H1 (cell line): ENCODE data around the gene MPZ. TPM values are rescaled to one million over a fixed set of nuclear protein-coding genes. Genes with fewer than 3 reads are reported as not detected.

ENCODE experiments used
- CTCF ChIA-PET: fragments of 300-600 bp; sonication (Branson Sonifier 250); formaldehyde crosslinking; loops from one replicate; lab custom pipeline; 2021; ENCODE audit not compliant: partially characterized antibody; lab: Charles Lee
- POLR2A ChIA-PET: fragments of 300-600 bp; sonication (Branson Sonifier 250); formaldehyde crosslinking; loops from one replicate; lab custom pipeline; 2021; ENCODE audit warnings: inconsistent platforms; ENCODE audit not compliant: partially characterized antibody; lab: Charles Lee
- DNase-seq, 2 experiments: peaks; one replicate each; pipeline versions ENCODE4 v3.0.0 to v3.0.0-alpha.2; 2010 to 2022; ENCODE audit warnings: low spot score in 2 of 2, low read depth in 1 of 2, mixed read lengths in 1 of 2
- FAIRE-seq: peaks from 2 replicates; lab custom pipeline; 2011; peaks lifted over from hg19 to GRCh38; lab: Jason Lieb, UNC
- H2AFZ ChIP-seq: 2 replicates; pipeline ENCODE4 v1.8.1; 2012; ENCODE audit warnings: low read length, inconsistent platforms
- H2AK5ac ChIP-seq: 2 replicates; pipeline ENCODE4 v1.6.1; 2013; ENCODE audit warnings: low read depth, low read length
- H2BK120ac ChIP-seq: replicated peaks from 2 replicates; pipeline ENCODE3; 2013; ENCODE audit warnings: low read depth, low read length, inconsistent platforms
- H2BK12ac ChIP-seq: 2 replicates; pipeline ENCODE4 v1.6.1; 2013; ENCODE audit warnings: low read depth, low read length
- H2BK15ac ChIP-seq: 2 replicates; pipeline ENCODE4 v1.6.1; 2013; ENCODE audit warnings: low read length
- H2BK20ac ChIP-seq: 2 replicates; pipeline ENCODE4 v1.6.1; 2013; ENCODE audit warnings: low read length
- H2BK5ac ChIP-seq: 2 replicates; pipeline ENCODE4 v1.6.1; 2013; ENCODE audit warnings: low read depth, low read length
- H3K14ac ChIP-seq: 2 replicates; pipeline ENCODE4 v1.6.1; 2013; ENCODE audit warnings: inconsistent platforms; ENCODE audit not compliant: insufficient read length
- H3K18ac ChIP-seq: 2 replicates; pipeline ENCODE4 v1.6.1; 2013; ENCODE audit warnings: low read length; ENCODE audit errors: extremely low read depth
- H3K23ac ChIP-seq: 2 replicates; pipeline ENCODE4 v1.6.1; 2013; ENCODE audit warnings: inconsistent platforms; ENCODE audit not compliant: insufficient read length
- H3K23me2 ChIP-seq: 2 replicates; pipeline ENCODE4 v1.6.1; 2013; ENCODE audit warnings: low read depth, low read length
- H3K27ac ChIP-seq: 2 replicates; pipeline ENCODE4 v1.6.1; 2011; ENCODE audit warnings: low read depth, low read length, inconsistent platforms
- H3K27me3 ChIP-seq, 4 experiments: replicated peaks in 1 of 4; 1 replicate in 1 of 4; 2 replicates in 3 of 4; pipeline versions ENCODE4 v1.6.1 to v1.8.1; 2011 to 2013; ENCODE audit warnings: low read length in 3 of 4, mild to moderate bottlenecking in 3 of 4, inconsistent platforms in 2 of 4, mixed read lengths in 2 of 4, moderate library complexity in 1 of 4; ENCODE audit not compliant: control insufficient read depth in 3 of 4, insufficient read depth in 3 of 4; ENCODE audit errors: extremely low read depth in 1 of 4
- H3K36me3 ChIP-seq, 4 experiments: 2 replicates each; pipeline versions ENCODE4 v1.6.1 to v1.8.1; 2011 to 2013; ENCODE audit warnings: mild to moderate bottlenecking in 4 of 4, low read length in 3 of 4, moderate library complexity in 2 of 4, control low read depth in 1 of 4, inconsistent platforms in 1 of 4; ENCODE audit not compliant: insufficient read depth in 4 of 4, control insufficient read depth in 2 of 4
- H3K4ac ChIP-seq: replicated peaks from 2 replicates; pipeline ENCODE3; 2013; ENCODE audit warnings: low read length, low read depth, mixed read lengths, inconsistent platforms; ENCODE audit not compliant: insufficient read length
- H3K4me1 ChIP-seq, 4 experiments: replicated peaks in 1 of 4; 1 replicate in 1 of 4; 2 replicates in 3 of 4; pipeline versions ENCODE4 v1.6.1 to v1.8.1; 2011 to 2013; ENCODE audit warnings: low read length in 3 of 4, inconsistent platforms in 2 of 4, mixed read lengths in 1 of 4; ENCODE audit not compliant: insufficient read depth in 4 of 4, control insufficient read depth in 3 of 4
- H3K4me2 ChIP-seq, 2 experiments: 2 replicates each; pipeline versions ENCODE4 v1.6.1 to v1.8.1; 2011 to 2013; ENCODE audit warnings: low read depth in 2 of 2, low read length in 2 of 2, control low read depth in 1 of 2, inconsistent platforms in 1 of 2, mild to moderate bottlenecking in 1 of 2; ENCODE audit not compliant: insufficient read depth in 1 of 2
- H3K4me3 ChIP-seq, 4 experiments: fragments of 200-600, 300-600 bp in 1 of 4; sonication (generic), shearing (Covaris generic), sonication (Bioruptor Twin) in 1 of 4; 2 replicates each; pipeline versions ENCODE4 v1.5.1 to v1.8.1; 2011 to 2016; ENCODE audit warnings: low read length in 4 of 4, low read depth in 3 of 4, control low read depth in 2 of 4, inconsistent platforms in 2 of 4, mild to moderate bottlenecking in 2 of 4, mixed read lengths in 1 of 4, moderate library complexity in 1 of 4; ENCODE audit not compliant: insufficient read depth in 2 of 4; ENCODE audit errors: extremely low read depth in 1 of 4
- H3K56ac ChIP-seq: replicated peaks from 2 replicates; pipeline ENCODE3; 2013; ENCODE audit warnings: low read depth, mild to moderate bottlenecking, mixed read lengths, low read length, inconsistent platforms; ENCODE audit not compliant: insufficient read length
- H3K79me1 ChIP-seq: 2 replicates; pipeline ENCODE4 v1.6.1; 2013; ENCODE audit warnings: low read depth, low read length, control low read depth
- H3K79me2 ChIP-seq, 2 experiments: 2 replicates each; pipeline versions ENCODE4 v1.6.1 to v1.8.1; 2012 to 2013; ENCODE audit warnings: low read length in 2 of 2, mild to moderate bottlenecking in 2 of 2, inconsistent platforms in 1 of 2; ENCODE audit not compliant: insufficient read depth in 2 of 2, control insufficient read depth in 1 of 2
- H3K9ac ChIP-seq, 4 experiments: replicated peaks in 1 of 4; 1 replicate in 1 of 4; 2 replicates in 3 of 4; pipeline versions ENCODE4 v1.6.1 to v1.8.1; 2011 to 2013; ENCODE audit warnings: low read depth in 3 of 4, low read length in 3 of 4, control low read depth in 2 of 4, mild to moderate bottlenecking in 2 of 4, moderate library complexity in 2 of 4, inconsistent platforms in 1 of 4; ENCODE audit errors: extremely low read depth in 1 of 4
- H3K9me3 ChIP-seq, 2 experiments: 2 replicates each; pipeline versions ENCODE4 v1.6.1 to v1.8.1; 2012 to 2013; ENCODE audit warnings: mild to moderate bottlenecking in 2 of 2, moderate library complexity in 2 of 2, control low read depth in 1 of 2, inconsistent platforms in 1 of 2, low read depth in 1 of 2, low read length in 1 of 2, mixed read lengths in 1 of 2; ENCODE audit not compliant: insufficient read depth in 2 of 2
- H4K20me1 ChIP-seq, 2 experiments: replicated peaks in 1 of 2; 2 replicates each; pipeline versions ENCODE3 to v1.8.1; 2011 to 2013; ENCODE audit warnings: inconsistent platforms in 2 of 2, low read length in 2 of 2, mild to moderate bottlenecking in 1 of 2; ENCODE audit not compliant: insufficient read depth in 2 of 2, control insufficient read depth in 1 of 2
- H4K5ac ChIP-seq: 2 replicates; pipeline ENCODE4 v1.6.1; 2013; ENCODE audit warnings: low read length, low read depth, mixed read lengths, inconsistent platforms; ENCODE audit not compliant: insufficient read length
- H4K8ac ChIP-seq: 2 replicates; pipeline ENCODE4 v1.8.0; 2013; ENCODE audit warnings: mild to moderate bottlenecking, moderate library complexity, low read length, inconsistent platforms; ENCODE audit not compliant: insufficient read depth; ENCODE audit errors: extremely low read depth
- H4K91ac ChIP-seq: replicated peaks from 2 replicates; pipeline ENCODE3; 2013; ENCODE audit warnings: low read length, mixed read lengths, inconsistent platforms; ENCODE audit not compliant: insufficient read length
- ATF3 ChIP-seq: IDR thresholded peaks from 2 replicates; pipeline ENCODE4 v1.6.1; 2011; ENCODE audit warnings: low read depth, mild to moderate bottlenecking, low read length; ENCODE audit not compliant: insufficient read depth
- EGR1 ChIP-seq: IDR thresholded peaks from 2 replicates; pipeline ENCODE4 v1.6.1; 2011; ENCODE audit warnings: low read depth, low read length, borderline replicate concordance
- RFX5 ChIP-seq: IDR thresholded peaks from 2 replicates; pipeline ENCODE4 v1.6.1; 2011; ENCODE audit warnings: low read depth, low read length, improper control_type of control experiment, borderline replicate concordance
- polyA plus RNA-seq, 7 experiments: library from polyadenylated mRNA; depleted of rRNA in 3 of 7; stranded (reverse) in 5 of 7; unstranded in 2 of 7; fragments of >200 nt in 5 of 7; fragments of 200-250 nt in 2 of 7; gene quantifications; 1 replicate in 5 of 7; 2 replicates in 1 of 7; 4 replicates in 1 of 7; pipeline versions ENCODE4 v1.2.1 to v1.2.3, GENCODE V29; 2011 to 2013; ENCODE audit warnings: missing spikeins in 2 of 7, mixed read lengths in 2 of 7
- total RNA-seq: library from RNA; stranded (reverse); fragmentation: NEBNext Ultra II Directional; extraction: Animal tissue kit (Norgen Biotek cat#: 25700); gene quantifications from 2 replicates; pipeline ENCODE4 v1.2.1, GENCODE V29; 2021

The MPZ gene
- total and polyA plus RNA-seq, 2 of the 8 experiments (the other 6 are each of a cell fraction or from before 2014, with no cell fraction given) = 4.1 to 5.1 TPM

- H3K79me1 ChIP-seq = no peaks in the 10 kb centered on the region
- H3K27ac ChIP-seq = no peak overlapping the region
- H3K4me2 ChIP-seq = no peak overlapping the region
- H2AK5ac ChIP-seq = no peak overlapping the region
- no peak overlapping the region for H3K14ac ChIP-seq
- H2BK12ac ChIP-seq = no peak overlapping the region
- H4K20me1 ChIP-seq = no peaks in the 10 kb centered on the region
- H3K9me3 ChIP-seq = no peaks in the 10 kb centered on the region
- H3K9ac ChIP-seq = no peak overlapping the region
- H3K4me1 ChIP-seq = no peaks in the 10 kb centered on the region
- no peak overlapping the region for H2BK120ac ChIP-seq
- no peak overlapping the region for H2BK20ac ChIP-seq
- no peaks in the 10 kb centered on the region for H3K27me3 ChIP-seq
- no peak overlapping the region for H3K4me3 ChIP-seq
- CTCF ChIA-PET = interaction anchor here (1.2 kb wide), 1 partner anchor 15 kb away, joined by 3 read pairs; no protein-coding TSS in a partner anchor
- TF ChIP-seq EGR1 (no peak), RFX5 (no peak), ATF3 (no peak)
- no peak overlapping the region for H2BK5ac ChIP-seq
- no peak for DNase-seq
- 0 out of 4 replicates have a peak, but pooled peaks cover 0 to 2% of the 10 kb centered on the region in 2 experiments for H3K79me2 ChIP-seq
- no peak overlapping the region for H2BK15ac ChIP-seq
- no peak overlapping the region for H4K91ac ChIP-seq
- POLR2A ChIA-PET = no interaction called here
- no peak overlapping the region for H3K18ac ChIP-seq
- H4K8ac ChIP-seq = no peak overlapping the region
- FAIRE-seq = no peak
- H3K23ac ChIP-seq = no peak overlapping the region
- no peak overlapping the region for H4K5ac ChIP-seq
- no peak overlapping the region for H2AFZ ChIP-seq
- H3K56ac ChIP-seq = no peak overlapping the region
- no peak overlapping the region for H3K4ac ChIP-seq
- H3K36me3 ChIP-seq = peaks cover 0 to 5% (median 2%) of the 10 kb centered on the region in 4 experiments; a peak in 1 of 8 replicates
- no peaks in the 10 kb centered on the region for H3K23me2 ChIP-seq
These were observed 49.5 kb upstream of the MPZ start for GRCh38 chr1:161359291-161359690.
